H1 (cell line): Measurements from ENCODE around the gene TSPAN8. TPM values are rescaled to one million over a fixed set of nuclear protein-coding genes. Genes with fewer than 3 reads are reported as not detected.

Experiments
- CTCF ChIA-PET: fragments of 300-600 bp; sonication (Branson Sonifier 250); formaldehyde crosslinking; loops from one replicate; lab custom pipeline; 2021; ENCODE audit not compliant: partially characterized antibody; lab: Charles Lee
- POLR2A ChIA-PET: fragments of 300-600 bp; sonication (Branson Sonifier 250); formaldehyde crosslinking; loops from one replicate; lab custom pipeline; 2021; ENCODE audit warnings: inconsistent platforms; ENCODE audit not compliant: partially characterized antibody; lab: Charles Lee
- DNase-seq, 2 experiments: peaks; one replicate each; pipeline versions ENCODE4 v3.0.0 to v3.0.0-alpha.2; 2010 to 2022; ENCODE audit warnings: low spot score in 2 of 2, low read depth in 1 of 2, mixed read lengths in 1 of 2
- FAIRE-seq: peaks from 2 replicates; lab custom pipeline; 2011; peaks lifted over from hg19 to GRCh38; lab: Jason Lieb, UNC
- H2AFZ ChIP-seq: 2 replicates; pipeline ENCODE4 v1.8.1; 2012; ENCODE audit warnings: low read length, inconsistent platforms
- H2AK5ac ChIP-seq: 2 replicates; pipeline ENCODE4 v1.6.1; 2013; ENCODE audit warnings: low read depth, low read length
- H2BK120ac ChIP-seq: replicated peaks from 2 replicates; pipeline ENCODE3; 2013; ENCODE audit warnings: low read depth, low read length, inconsistent platforms
- H2BK12ac ChIP-seq: 2 replicates; pipeline ENCODE4 v1.6.1; 2013; ENCODE audit warnings: low read depth, low read length
- H2BK15ac ChIP-seq: 2 replicates; pipeline ENCODE4 v1.6.1; 2013; ENCODE audit warnings: low read length
- H2BK20ac ChIP-seq: 2 replicates; pipeline ENCODE4 v1.6.1; 2013; ENCODE audit warnings: low read length
- H2BK5ac ChIP-seq: 2 replicates; pipeline ENCODE4 v1.6.1; 2013; ENCODE audit warnings: low read depth, low read length
- H3K14ac ChIP-seq: 2 replicates; pipeline ENCODE4 v1.6.1; 2013; ENCODE audit warnings: inconsistent platforms; ENCODE audit not compliant: insufficient read length
- H3K18ac ChIP-seq: 2 replicates; pipeline ENCODE4 v1.6.1; 2013; ENCODE audit warnings: low read length; ENCODE audit errors: extremely low read depth
- H3K23ac ChIP-seq: 2 replicates; pipeline ENCODE4 v1.6.1; 2013; ENCODE audit warnings: inconsistent platforms; ENCODE audit not compliant: insufficient read length
- H3K23me2 ChIP-seq: 2 replicates; pipeline ENCODE4 v1.6.1; 2013; ENCODE audit warnings: low read depth, low read length
- H3K27ac ChIP-seq: 2 replicates; pipeline ENCODE4 v1.6.1; 2011; ENCODE audit warnings: low read depth, low read length, inconsistent platforms
- H3K27me3 ChIP-seq, 4 experiments: replicated peaks in 1 of 4; 1 replicate in 1 of 4; 2 replicates in 3 of 4; pipeline versions ENCODE4 v1.6.1 to v1.8.1; 2011 to 2013; ENCODE audit warnings: low read length in 3 of 4, mild to moderate bottlenecking in 3 of 4, inconsistent platforms in 2 of 4, mixed read lengths in 2 of 4, moderate library complexity in 1 of 4; ENCODE audit not compliant: control insufficient read depth in 3 of 4, insufficient read depth in 3 of 4; ENCODE audit errors: extremely low read depth in 1 of 4
- H3K36me3 ChIP-seq, 4 experiments: 2 replicates each; pipeline versions ENCODE4 v1.6.1 to v1.8.1; 2011 to 2013; ENCODE audit warnings: mild to moderate bottlenecking in 4 of 4, low read length in 3 of 4, moderate library complexity in 2 of 4, control low read depth in 1 of 4, inconsistent platforms in 1 of 4; ENCODE audit not compliant: insufficient read depth in 4 of 4, control insufficient read depth in 2 of 4
- H3K4ac ChIP-seq: replicated peaks from 2 replicates; pipeline ENCODE3; 2013; ENCODE audit warnings: low read length, low read depth, mixed read lengths, inconsistent platforms; ENCODE audit not compliant: insufficient read length
- H3K4me1 ChIP-seq, 4 experiments: replicated peaks in 1 of 4; 1 replicate in 1 of 4; 2 replicates in 3 of 4; pipeline versions ENCODE4 v1.6.1 to v1.8.1; 2011 to 2013; ENCODE audit warnings: low read length in 3 of 4, inconsistent platforms in 2 of 4, mixed read lengths in 1 of 4; ENCODE audit not compliant: insufficient read depth in 4 of 4, control insufficient read depth in 3 of 4
- H3K4me2 ChIP-seq, 2 experiments: 2 replicates each; pipeline versions ENCODE4 v1.6.1 to v1.8.1; 2011 to 2013; ENCODE audit warnings: low read depth in 2 of 2, low read length in 2 of 2, control low read depth in 1 of 2, inconsistent platforms in 1 of 2, mild to moderate bottlenecking in 1 of 2; ENCODE audit not compliant: insufficient read depth in 1 of 2
- H3K4me3 ChIP-seq, 4 experiments: fragments of 200-600, 300-600 bp in 1 of 4; sonication (generic), shearing (Covaris generic), sonication (Bioruptor Twin) in 1 of 4; 2 replicates each; pipeline versions ENCODE4 v1.5.1 to v1.8.1; 2011 to 2016; ENCODE audit warnings: low read length in 4 of 4, low read depth in 3 of 4, control low read depth in 2 of 4, inconsistent platforms in 2 of 4, mild to moderate bottlenecking in 2 of 4, mixed read lengths in 1 of 4, moderate library complexity in 1 of 4; ENCODE audit not compliant: insufficient read depth in 2 of 4; ENCODE audit errors: extremely low read depth in 1 of 4
- H3K56ac ChIP-seq: replicated peaks from 2 replicates; pipeline ENCODE3; 2013; ENCODE audit warnings: low read depth, mild to moderate bottlenecking, mixed read lengths, low read length, inconsistent platforms; ENCODE audit not compliant: insufficient read length
- H3K79me1 ChIP-seq: 2 replicates; pipeline ENCODE4 v1.6.1; 2013; ENCODE audit warnings: low read depth, low read length, control low read depth
- H3K79me2 ChIP-seq, 2 experiments: 2 replicates each; pipeline versions ENCODE4 v1.6.1 to v1.8.1; 2012 to 2013; ENCODE audit warnings: low read length in 2 of 2, mild to moderate bottlenecking in 2 of 2, inconsistent platforms in 1 of 2; ENCODE audit not compliant: insufficient read depth in 2 of 2, control insufficient read depth in 1 of 2
- H3K9ac ChIP-seq, 4 experiments: replicated peaks in 1 of 4; 1 replicate in 1 of 4; 2 replicates in 3 of 4; pipeline versions ENCODE4 v1.6.1 to v1.8.1; 2011 to 2013; ENCODE audit warnings: low read depth in 3 of 4, low read length in 3 of 4, control low read depth in 2 of 4, mild to moderate bottlenecking in 2 of 4, moderate library complexity in 2 of 4, inconsistent platforms in 1 of 4; ENCODE audit errors: extremely low read depth in 1 of 4
- H3K9me3 ChIP-seq, 2 experiments: 2 replicates each; pipeline versions ENCODE4 v1.6.1 to v1.8.1; 2012 to 2013; ENCODE audit warnings: mild to moderate bottlenecking in 2 of 2, moderate library complexity in 2 of 2, control low read depth in 1 of 2, inconsistent platforms in 1 of 2, low read depth in 1 of 2, low read length in 1 of 2, mixed read lengths in 1 of 2; ENCODE audit not compliant: insufficient read depth in 2 of 2
- H4K20me1 ChIP-seq, 2 experiments: replicated peaks in 1 of 2; 2 replicates each; pipeline versions ENCODE3 to v1.8.1; 2011 to 2013; ENCODE audit warnings: inconsistent platforms in 2 of 2, low read length in 2 of 2, mild to moderate bottlenecking in 1 of 2; ENCODE audit not compliant: insufficient read depth in 2 of 2, control insufficient read depth in 1 of 2
- H4K5ac ChIP-seq: 2 replicates; pipeline ENCODE4 v1.6.1; 2013; ENCODE audit warnings: low read length, low read depth, mixed read lengths, inconsistent platforms; ENCODE audit not compliant: insufficient read length
- H4K8ac ChIP-seq: 2 replicates; pipeline ENCODE4 v1.8.0; 2013; ENCODE audit warnings: mild to moderate bottlenecking, moderate library complexity, low read length, inconsistent platforms; ENCODE audit not compliant: insufficient read depth; ENCODE audit errors: extremely low read depth
- H4K91ac ChIP-seq: replicated peaks from 2 replicates; pipeline ENCODE3; 2013; ENCODE audit warnings: low read length, mixed read lengths, inconsistent platforms; ENCODE audit not compliant: insufficient read length
- CHD2 ChIP-seq: IDR thresholded peaks from 2 replicates; pipeline ENCODE4 v1.6.1; 2012; ENCODE audit warnings: low read length, improper control_type of control experiment
- RNF2 ChIP-seq: fragments of 200-900, 300-1000 bp; sonication (generic); IDR thresholded peaks from 2 replicates; pipeline ENCODE4 v1.7.1; 2016; ENCODE audit warnings: borderline replicate concordance, low read depth, mild to moderate bottlenecking, antibody characterized with exemption, low read length; ENCODE audit not compliant: poor library complexity, severe bottlenecking; ENCODE audit errors: missing control alignments
- TCF12 ChIP-seq: IDR thresholded peaks from 2 replicates; pipeline ENCODE4 v1.6.1; 2011; ENCODE audit warnings: low read depth, mild to moderate bottlenecking, low read length
- WGBS, 2 experiments: shearing (Covaris generic) in 1 of 2; methylation state at CpG; one replicate each; pipeline versions ENCODE4 v1.1.6 to v1.1.7; 2013 to 2015; ENCODE audit warnings: low lambda C conversion rate in 2 of 2, mixed read lengths in 2 of 2, inconsistent platforms in 1 of 2, low coverage in 1 of 2, missing lambda C conversion rate in 1 of 2; ENCODE audit not compliant: insufficient replicate concordance in 2 of 2, insufficient coverage in 1 of 2, insufficient read length in 1 of 2; ENCODE audit errors: extremely low coverage in 1 of 2, missing lambda C conversion rate in 1 of 2; 5-methylcytosine and 5-hydroxymethylcytosine counted together
- polyA plus RNA-seq, 7 experiments: library from polyadenylated mRNA; depleted of rRNA in 3 of 7; stranded (reverse) in 5 of 7; unstranded in 2 of 7; fragments of >200 nt in 5 of 7; fragments of 200-250 nt in 2 of 7; gene quantifications; 1 replicate in 5 of 7; 2 replicates in 1 of 7; 4 replicates in 1 of 7; pipeline versions ENCODE4 v1.2.1 to v1.2.3, GENCODE V29; 2011 to 2013; ENCODE audit warnings: missing spikeins in 2 of 7, mixed read lengths in 2 of 7
- total RNA-seq: library from RNA; stranded (reverse); fragmentation: NEBNext Ultra II Directional; extraction: Animal tissue kit (Norgen Biotek cat#: 25700); gene quantifications from 2 replicates; pipeline ENCODE4 v1.2.1, GENCODE V29; 2021

The TSPAN8 gene
- total and polyA plus RNA-seq, 2 of the 8 experiments (the other 6 are each of a cell fraction or from before 2014, with no cell fraction given), result not detected

DNA sequence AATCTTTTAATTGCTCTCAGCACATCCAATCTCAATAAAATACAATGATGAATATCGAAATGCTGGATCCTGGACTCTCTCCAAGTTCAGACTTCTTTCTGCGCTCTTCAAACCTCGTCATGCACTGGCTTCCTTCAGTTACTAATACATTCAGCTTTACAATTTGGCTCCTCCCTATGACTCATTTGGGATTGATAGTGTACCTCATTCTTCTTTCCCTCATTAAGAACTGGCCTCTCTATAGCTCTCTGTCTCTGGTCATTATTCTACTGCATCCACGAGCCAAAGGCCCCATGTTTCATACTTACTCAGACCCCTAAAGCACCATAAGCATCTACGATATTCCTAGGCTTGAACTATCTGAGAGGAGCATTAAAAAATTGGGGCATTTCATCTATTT lies 4.9 kb downstream of the TSPAN8 start:
- H3K4me1 ChIP-seq, result no peaks in the 10 kb centered on the region
- H2BK120ac ChIP-seq, result no peak overlapping the region
- POLR2A ChIA-PET, result no interaction called here
- 95% methylated on average over 5 of the region's 5 CpGs; no CpG with 5 or more reads in 1 of the 2 experiments for WGBS, 2 experiments
- no peak overlapping the region for H4K5ac ChIP-seq
- H3K79me2 ChIP-seq, result no peaks in the 10 kb centered on the region
- H4K91ac ChIP-seq, result no peak overlapping the region
- H2AFZ ChIP-seq, result 0 out of 2 replicates have a peak overlapping the region, but pooled peaks have one; percentile 15
- no peak overlapping the region for H3K14ac ChIP-seq
- H3K79me1 ChIP-seq, result no peaks in the 10 kb centered on the region
- no peak overlapping the region for H2BK20ac ChIP-seq
- H3K9me3 ChIP-seq, result no peaks in the 10 kb centered on the region
- CTCF ChIA-PET, result no interaction called here
- H3K56ac ChIP-seq, result no peak overlapping the region
- no peak overlapping the region for H3K18ac ChIP-seq
- H3K4me2 ChIP-seq, result no peak overlapping the region
- no peak overlapping the region for H3K4ac ChIP-seq
- FAIRE-seq (no peak), DNase-seq (no peak)
- no peaks in the 10 kb centered on the region for H3K27me3 ChIP-seq
- no peak overlapping the region for H2BK5ac ChIP-seq
- H3K23ac ChIP-seq, result no peak overlapping the region
- H3K36me3 ChIP-seq, result no peaks in the 10 kb centered on the region
- H2BK12ac ChIP-seq, result no peak overlapping the region
- H3K9ac ChIP-seq, result no peak overlapping the region
- no peak overlapping the region for H3K27ac ChIP-seq
- TF ChIP-seq TCF12 (no peak), RNF2 (no peak), CHD2 (no peak)
- H3K4me3 ChIP-seq, result no peak overlapping the region
- no peaks in the 10 kb centered on the region for H4K20me1 ChIP-seq
- H4K8ac ChIP-seq, result no peak overlapping the region
- no peak overlapping the region for H2BK15ac ChIP-seq
- no peak overlapping the region for H2AK5ac ChIP-seq
- no peaks in the 10 kb centered on the region for H3K23me2 ChIP-seq
